Sigmoid colon (tissue), 7 donors: Measurements from ENCODE around the gene FBXL20. TPM values are rescaled to one million over a fixed set of nuclear protein-coding genes. Genes with fewer than 3 reads are reported as not detected.
"Not testable (repeated sequence)": the region's sequence is repeated elsewhere in the genome, so short reads cannot be mapped to it uniquely, and the experiment has no call there.

Experiments used
- DNase-seq: peaks from one replicate; pipeline ENCODE4 v3.0.0-alpha.2; 2019
- H3K27ac ChIP-seq, 4 donors: fragments of 200-600 bp; sonication (generic); one replicate each; pipeline ENCODE4 v1.5.1; 2016 to 2019; ENCODE audit warnings: mild to moderate bottlenecking in 1 of 4
- H3K27me3 ChIP-seq, 3 donors: fragments of 200-600 bp; sonication (generic); one replicate each; pipeline ENCODE4 v1.5.1; 2019; ENCODE audit warnings: mild to moderate bottlenecking in 1 of 3
- H3K36me3 ChIP-seq, 4 donors: fragments of 200-600 bp; sonication (generic); one replicate each; pipeline ENCODE4 v1.5.1; 2016 to 2019
- H3K4me1 ChIP-seq, 4 donors: fragments of 200-600 bp; sonication (generic); one replicate each; pipeline ENCODE4 v1.5.1; 2017 to 2019
- H3K4me3 ChIP-seq, 4 donors: fragments of 200-600 bp; sonication (generic); one replicate each; pipeline ENCODE4 v1.5.1; 2017 to 2019; ENCODE audit warnings: mild to moderate bottlenecking in 2 of 4, moderate library complexity in 1 of 4
- H3K9me3 ChIP-seq, 4 donors: fragments of 200-600 bp in 3 of 4; sonication (generic) in 3 of 4; one replicate each; pipeline versions ENCODE4 v1.5.1 to v1.6.1; 2013 to 2019
- EP300 ChIP-seq, 4 donors: sonication (generic); formaldehyde crosslinking; IDR thresholded peaks; one replicate each; pipeline ENCODE4 v1.6.1; 2017; ENCODE audit warnings: antibody characterized with exemption in 4 of 4
- POLR2A ChIP-seq, 2 donors: fragments of 450-650 bp; IDR thresholded peaks; one replicate each; pipeline ENCODE4 v1.6.1; 2016; ENCODE audit warnings: antibody characterized with exemption in 2 of 2, mild to moderate bottlenecking in 2 of 2, moderate library complexity in 2 of 2
- POLR2AphosphoS5 ChIP-seq, 4 donors: sonication (generic); formaldehyde crosslinking; IDR thresholded peaks; one replicate each; pipeline ENCODE4 v1.6.1; 2017; ENCODE audit warnings: antibody characterized with exemption in 4 of 4
- WGBS, 2 donors: extraction: QIAGEN DNeasy Blood & Tissue Kit; methylation state at CpG; one replicate each; pipeline ENCODE4 v1.1.7; 2013; 5-methylcytosine and 5-hydroxymethylcytosine counted together
- intact Hi-C: fragments of 100-400 bp; cut with DNase I; formaldehyde crosslinking; loops from one replicate; pipeline ENCODE4 v1.15.1; 2023
- polyA plus RNA-seq, 3 donors: library from polyadenylated mRNA; stranded (reverse); fragments of 200-250 nt; gene quantifications; one replicate each; pipeline ENCODE4 v1.2.3, GENCODE V29; 2013
- total RNA-seq, 4 donors: library from RNA; depleted of rRNA; stranded (reverse); fragments of >200 nt; gene quantifications; one replicate each; pipeline ENCODE4 v1.1.0, GENCODE V29; 2016
- TF ChIP-seq, protein P1 (sequence below), 4 experiments: fragments of 450-650 bp in 3 of 4; fragments of 200-600 bp in 1 of 4; IDR thresholded peaks; one replicate each; pipeline ENCODE4 v1.5.1; 2016 to 2019; ENCODE audit warnings: antibody characterized with exemption in 4 of 4, mild to moderate bottlenecking in 3 of 4, moderate library complexity in 2 of 4
- donor health status: healthy with polysubstance abuse.
- donor health status: Bipolar disorder and iron deficiency.
- donor health status: healthy.

The FBXL20 gene
- total and polyA plus RNA-seq, 7 donors = 1.8 to 26.0 (median 17.0) TPM

DNA sequence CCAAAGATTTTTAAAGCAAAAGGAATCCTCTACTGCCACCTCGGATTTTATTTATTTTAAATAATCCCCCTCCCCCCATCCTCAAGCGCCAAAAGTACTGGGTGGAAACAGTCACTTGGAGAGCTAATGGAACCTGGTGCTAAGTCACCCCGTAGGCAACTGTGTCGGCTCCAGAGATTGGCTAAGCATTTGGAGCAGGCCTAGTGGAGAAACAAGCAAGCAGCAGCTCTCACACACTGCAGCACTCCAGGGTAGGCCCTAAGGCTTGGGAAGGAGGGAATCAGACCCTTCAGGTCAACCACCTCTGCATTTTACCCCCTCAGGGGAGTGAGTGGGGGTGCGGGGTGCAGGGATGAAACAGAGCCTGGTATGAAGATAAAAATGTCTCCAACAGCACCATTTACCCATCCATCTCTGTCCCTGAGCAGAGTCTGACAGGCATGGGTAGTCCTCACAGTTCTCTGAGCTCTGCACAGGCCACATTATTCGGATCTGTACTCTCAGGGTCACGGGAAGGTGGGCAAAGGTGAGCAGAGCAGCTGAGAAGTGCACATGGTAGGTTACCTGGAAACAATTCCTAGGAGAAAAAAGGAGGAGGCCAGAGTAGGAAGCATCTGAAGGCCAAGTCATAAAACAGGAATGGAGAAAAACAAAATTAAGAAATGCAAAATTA is 148.5 kb downstream of the FBXL20 start:
- Histone ChIP-seq H3K9me3 (no peaks in the 10 kb centered on the region), H3K27ac (no peak overlapping the region), H3K4me3 (no peak overlapping the region), H3K4me1 (no peaks in the 10 kb centered on the region), H3K27me3 (no peaks in the 10 kb centered on the region), H3K36me3 (peaks cover 0 to 50% (median 7%) of the 10 kb centered on the region in 4 donors)
- WGBS, 2 donors = 87 to 88% methylated on average over 7 of the region's 7 CpGs
- TF ChIP-seq EP300 (IDR thresholded peaks at IDR 0.05) (no peak), POLR2A (IDR thresholded peaks at IDR 0.05) (no peak)
- TF ChIP-seq, protein P1, sequence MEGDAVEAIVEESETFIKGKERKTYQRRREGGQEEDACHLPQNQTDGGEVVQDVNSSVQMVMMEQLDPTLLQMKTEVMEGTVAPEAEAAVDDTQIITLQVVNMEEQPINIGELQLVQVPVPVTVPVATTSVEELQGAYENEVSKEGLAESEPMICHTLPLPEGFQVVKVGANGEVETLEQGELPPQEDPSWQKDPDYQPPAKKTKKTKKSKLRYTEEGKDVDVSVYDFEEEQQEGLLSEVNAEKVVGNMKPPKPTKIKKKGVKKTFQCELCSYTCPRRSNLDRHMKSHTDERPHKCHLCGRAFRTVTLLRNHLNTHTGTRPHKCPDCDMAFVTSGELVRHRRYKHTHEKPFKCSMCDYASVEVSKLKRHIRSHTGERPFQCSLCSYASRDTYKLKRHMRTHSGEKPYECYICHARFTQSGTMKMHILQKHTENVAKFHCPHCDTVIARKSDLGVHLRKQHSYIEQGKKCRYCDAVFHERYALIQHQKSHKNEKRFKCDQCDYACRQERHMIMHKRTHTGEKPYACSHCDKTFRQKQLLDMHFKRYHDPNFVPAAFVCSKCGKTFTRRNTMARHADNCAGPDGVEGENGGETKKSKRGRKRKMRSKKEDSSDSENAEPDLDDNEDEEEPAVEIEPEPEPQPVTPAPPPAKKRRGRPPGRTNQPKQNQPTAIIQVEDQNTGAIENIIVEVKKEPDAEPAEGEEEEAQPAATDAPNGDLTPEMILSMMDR (IDR thresholded peaks at IDR 0.05) = no peak
- DNase-seq = no peak
- intact Hi-C loops = no loop called here

DNA sequence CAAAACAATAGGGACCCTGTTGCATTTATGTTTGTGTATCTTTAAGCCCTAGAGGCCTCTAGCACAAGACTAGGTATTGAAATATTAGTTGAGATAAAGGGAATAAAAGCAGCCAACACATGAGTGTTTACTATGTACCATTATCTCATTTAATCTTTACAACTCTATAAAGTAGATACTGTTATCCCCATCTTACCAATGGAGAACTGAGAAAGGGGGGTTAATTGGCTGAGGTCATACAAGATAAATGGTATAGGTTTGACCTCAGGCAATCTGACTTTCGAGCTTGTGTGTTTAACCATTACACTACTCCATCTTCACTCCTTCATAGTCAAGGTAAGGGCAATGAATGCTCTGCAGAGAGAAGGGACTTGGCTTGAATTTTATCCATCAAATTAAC is 149.4 kb downstream of the FBXL20 start:
- H3K9me3 ChIP-seq = no peaks in the 10 kb centered on the region
- intact Hi-C loops = no loop called here
- no peak overlapping the region for H3K4me3 ChIP-seq
- WGBS, 2 donors = 63 to 73% methylated on average over 1 of the region's 1 CpG
- no peaks in the 10 kb centered on the region for H3K27me3 ChIP-seq
- TF ChIP-seq POLR2A (IDR thresholded peaks at IDR 0.05) (no peak), EP300 (IDR thresholded peaks at IDR 0.05) (no peak), POLR2AphosphoS5 (IDR thresholded peaks at IDR 0.05) (no peak)
- TF ChIP-seq, protein P1 (IDR thresholded peaks at IDR 0.05) = no peak
- H3K36me3 ChIP-seq = peaks cover 0 to 41% (median under 1%) of the 10 kb centered on the region in 4 donors
- H3K4me1 ChIP-seq = no peaks in the 10 kb centered on the region
- no peak for DNase-seq
- H3K27ac ChIP-seq = no peak overlapping the region

DNA sequence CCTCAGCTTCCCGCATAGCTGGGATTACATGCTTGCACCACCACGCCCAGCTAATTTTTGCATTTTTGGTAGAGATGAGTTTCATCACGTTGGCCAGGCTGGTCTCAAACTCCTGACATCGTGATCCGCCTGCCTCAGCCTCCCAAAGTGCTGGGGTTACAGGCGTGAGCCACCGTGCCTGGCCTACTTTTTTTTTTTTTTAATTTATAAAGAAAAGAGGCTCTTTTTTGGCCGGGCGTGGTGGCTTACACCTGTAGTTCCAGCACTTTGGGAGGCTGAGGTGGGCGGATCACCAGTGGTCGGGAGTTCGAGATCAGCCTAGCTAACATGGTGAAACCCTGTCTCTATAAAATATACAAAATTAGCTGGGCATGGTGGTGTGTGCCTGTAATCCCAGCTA is 151.3 kb downstream of the FBXL20 start:
- H3K36me3 ChIP-seq = peaks cover 0 to 24% (median 0%) of the 10 kb centered on the region in 4 donors
- H3K27ac ChIP-seq, H3K27me3 ChIP-seq, H3K9me3 ChIP-seq, H3K4me3 ChIP-seq, H3K4me1 ChIP-seq, DNase-seq, intact Hi-C loops: not testable (repeated sequence)
- 96% methylated on average over 12 of the region's 12 CpGs for WGBS, 2 donors

DNA sequence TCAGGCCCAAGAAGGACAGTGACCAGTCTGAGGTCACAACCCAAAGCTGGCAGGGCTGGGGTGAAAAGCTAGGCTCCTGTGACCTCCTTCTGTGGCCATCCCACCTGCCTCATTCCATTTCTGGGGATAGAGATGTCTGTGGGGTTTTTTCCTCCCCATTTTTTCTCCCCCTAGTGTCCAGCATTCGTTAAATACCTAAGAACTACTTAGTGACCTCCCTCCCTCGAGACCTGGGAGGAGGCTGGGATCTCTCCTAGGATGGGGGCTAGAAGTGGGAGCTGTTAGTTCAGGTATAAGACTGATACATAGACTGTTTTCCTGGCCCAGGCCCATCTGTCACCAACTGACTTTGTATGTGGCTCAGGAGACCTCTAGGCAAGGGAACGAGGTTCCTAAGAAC is 155.2 kb downstream of the FBXL20 start:
- H3K36me3 ChIP-seq = no peaks in the 10 kb centered on the region
- peak; percentile 24 for DNase-seq
- H3K27me3 ChIP-seq = peaks cover 0 to 11% (median 0%) of the 10 kb centered on the region in 3 donors
- no peaks in the 10 kb centered on the region for H3K4me1 ChIP-seq
- no peaks in the 10 kb centered on the region for H3K9me3 ChIP-seq
- WGBS, 2 donors = 53 to 59% methylated on average over 3 of the region's 3 CpGs
- intact Hi-C loops = no loop called here
- H3K4me3 ChIP-seq = no peak overlapping the region
- H3K27ac ChIP-seq = no peak overlapping the region
- TF ChIP-seq POLR2A (IDR thresholded peaks at IDR 0.05) (no peak), POLR2AphosphoS5 (IDR thresholded peaks at IDR 0.05) (no peak), EP300 (IDR thresholded peaks at IDR 0.05) (no peak)
- TF ChIP-seq, protein P1 (IDR thresholded peaks at IDR 0.05) = no peak

DNA sequence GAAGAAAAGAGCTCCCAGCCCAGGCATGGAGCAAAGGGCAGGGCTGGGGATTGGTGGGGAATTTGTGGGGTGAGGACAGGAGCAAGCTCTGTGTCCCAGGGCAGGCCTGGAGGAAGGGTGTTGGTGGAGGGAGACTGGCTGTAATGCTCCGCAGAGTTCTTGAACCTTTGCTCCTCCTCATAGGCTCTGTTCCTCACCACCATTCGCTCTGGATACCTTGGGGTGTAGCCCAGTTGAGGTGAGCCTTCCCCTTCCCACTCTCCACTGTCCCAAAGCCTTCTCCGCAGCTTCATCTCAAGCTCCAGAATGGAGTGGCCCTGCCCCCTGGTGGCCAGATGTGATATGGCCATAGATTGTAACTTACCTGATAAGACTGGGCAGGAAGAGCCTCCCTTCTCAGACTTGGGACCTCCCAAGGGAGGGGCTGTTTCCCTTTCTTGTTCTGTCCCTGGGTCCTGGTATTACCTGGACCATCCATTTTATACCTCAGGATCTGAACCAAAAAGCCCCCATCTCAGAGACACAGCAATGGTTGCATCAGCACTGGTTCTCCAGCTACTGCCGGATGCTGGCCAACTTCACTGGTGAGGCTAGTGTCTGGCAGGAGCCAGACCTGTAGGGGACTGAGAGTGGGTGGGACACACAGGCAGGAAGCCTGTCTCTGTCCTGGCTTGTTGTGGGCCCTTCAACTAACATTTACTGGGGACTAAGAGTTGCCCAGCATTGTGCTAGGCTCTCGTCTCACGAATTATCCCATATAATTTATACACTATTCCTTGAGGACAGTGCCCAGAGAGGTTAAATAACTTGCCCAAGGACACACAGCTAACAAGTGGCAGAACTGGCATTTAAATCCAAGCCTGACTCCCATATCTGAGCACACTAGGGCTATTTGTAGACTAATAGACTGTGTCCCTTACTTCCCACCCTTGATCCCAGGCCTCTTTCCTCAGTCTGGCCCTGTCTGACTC is 156.5 kb downstream of the FBXL20 start:
- no peak overlapping the region for H3K27ac ChIP-seq
- WGBS, 2 donors = 44 to 45% methylated on average over 6 of the region's 6 CpGs
- no peaks in the 10 kb centered on the region for H3K36me3 ChIP-seq
- no peaks in the 10 kb centered on the region for H3K4me1 ChIP-seq
- peaks cover 0 to 12% (median 0%) of the 10 kb centered on the region in 3 donors for H3K27me3 ChIP-seq
- H3K4me3 ChIP-seq = no peak overlapping the region
- H3K9me3 ChIP-seq = no peaks in the 10 kb centered on the region
- no peak for TF ChIP-seq EP300 (IDR thresholded peaks at IDR 0.05)
- TF ChIP-seq, protein P1 (IDR thresholded peaks at IDR 0.05) = peak; percentile 78 to 97 (median 90)
- TF ChIP-seq POLR2A (IDR thresholded peaks at IDR 0.05) = no peak
- no peak for TF ChIP-seq POLR2AphosphoS5 (IDR thresholded peaks at IDR 0.05)
- peak; percentile 92 for DNase-seq
- intact Hi-C loops = loop anchor here (1.0 to 5.0 kb wide), 2 partner anchors 38 to 263 kb away; no protein-coding TSS in a partner anchor
